Thoracic aorta (tissue), 2 donors: Measurements from ENCODE around the gene HADHA. TPM values are rescaled to one million over a fixed set of nuclear protein-coding genes. Genes with fewer than 3 reads are reported as not detected.

Experiments used
- ATAC-seq: fragments of 150-250 bp; one replicate; pipeline ENCODE4 v1.8.0; 2017; ENCODE audit warnings: low read depth; ENCODE audit not compliant: insufficient number of reproducible peaks, low FRiP score
- DNase-seq: peaks from one replicate; pipeline ENCODE4 v3.0.0-alpha.2; 2020; ENCODE audit warnings: low spot score
- H3K27ac ChIP-seq, 2 donors: fragments of 200-600 bp; sonication (generic); 1 replicate in 1 of 2; 2 replicates in 1 of 2; pipeline ENCODE4 v1.5.1; 2016; ENCODE audit warnings: mild to moderate bottlenecking in 2 of 2, moderate library complexity in 2 of 2
- H3K27me3 ChIP-seq: fragments of 200-600 bp; sonication (generic); replicated peaks from 2 replicates; pipeline ENCODE4 v1.6.0; 2016; ENCODE audit warnings: mild to moderate bottlenecking; ENCODE audit not compliant: insufficient read depth
- H3K36me3 ChIP-seq: fragments of 200-600 bp; sonication (generic); one replicate; pipeline ENCODE4 v1.5.1; 2016
- H3K4me1 ChIP-seq, 2 donors: fragments of 200-600 bp; sonication (generic); 1 replicate in 1 of 2; 2 replicates in 1 of 2; pipeline versions ENCODE4 v1.5.1 to v1.6.0; 2016; ENCODE audit warnings: low read depth in 2 of 2, mild to moderate bottlenecking in 1 of 2; ENCODE audit not compliant: control insufficient read depth in 1 of 2
- H3K4me3 ChIP-seq: fragments of 200-600 bp; sonication (generic); 2 replicates; pipeline ENCODE4 v1.5.1; 2016; ENCODE audit warnings: mild to moderate bottlenecking
- H3K9me3 ChIP-seq: fragments of 200-600 bp; sonication (generic); 2 replicates; pipeline ENCODE4 v1.5.1; 2016
- total RNA-seq, 2 donors: library from RNA; depleted of rRNA; stranded (reverse); fragments of >200 nt; gene quantifications; one replicate each; pipeline versions ENCODE4 v1.1.0 to v1.2.3, GENCODE V29; 2016
- TF ChIP-seq, protein P1 (sequence below): fragments of 200-600 bp; sonication (generic); IDR thresholded peaks from one replicate; pipeline ENCODE4 v1.5.1; 2019; ENCODE audit warnings: antibody characterized with exemption

HADHA gene
- total RNA-seq, 2 donors from 2014 or later, result 85.6 to 88.6 TPM

DNA sequence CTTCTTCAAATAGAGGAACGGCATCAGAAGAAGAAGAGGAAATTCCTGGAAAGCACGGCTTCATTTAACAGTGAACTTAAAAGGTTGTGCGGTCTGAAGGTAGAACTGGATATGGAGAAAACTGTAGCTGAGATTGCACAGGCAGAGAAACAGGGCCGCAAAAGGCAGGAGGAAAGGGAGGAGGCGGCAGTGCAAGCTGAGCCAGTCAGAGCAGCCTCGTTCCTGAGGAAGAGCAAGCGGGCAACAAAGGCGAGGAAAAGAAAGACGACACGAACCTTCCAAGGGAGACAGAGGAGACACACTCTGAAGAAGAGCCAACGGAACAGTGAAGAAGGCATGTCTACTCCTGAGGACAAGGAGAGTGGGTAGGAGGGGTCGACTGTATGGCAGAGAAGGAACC is 94.2 kb downstream of the HADHA start:
- H3K4me3 ChIP-seq, result no peak overlapping the region
- ATAC-seq, result no peak
- no peaks in the 10 kb centered on the region for H3K4me1 ChIP-seq
- H3K27ac ChIP-seq, result no peak overlapping the region
- no peak for DNase-seq
- H3K9me3 ChIP-seq, result no peaks in the 10 kb centered on the region
- H3K36me3 ChIP-seq, result no peaks in the 10 kb centered on the region
- H3K27me3 ChIP-seq, result peaks cover 4% of the 10 kb centered on the region
- TF ChIP-seq, protein P1, sequence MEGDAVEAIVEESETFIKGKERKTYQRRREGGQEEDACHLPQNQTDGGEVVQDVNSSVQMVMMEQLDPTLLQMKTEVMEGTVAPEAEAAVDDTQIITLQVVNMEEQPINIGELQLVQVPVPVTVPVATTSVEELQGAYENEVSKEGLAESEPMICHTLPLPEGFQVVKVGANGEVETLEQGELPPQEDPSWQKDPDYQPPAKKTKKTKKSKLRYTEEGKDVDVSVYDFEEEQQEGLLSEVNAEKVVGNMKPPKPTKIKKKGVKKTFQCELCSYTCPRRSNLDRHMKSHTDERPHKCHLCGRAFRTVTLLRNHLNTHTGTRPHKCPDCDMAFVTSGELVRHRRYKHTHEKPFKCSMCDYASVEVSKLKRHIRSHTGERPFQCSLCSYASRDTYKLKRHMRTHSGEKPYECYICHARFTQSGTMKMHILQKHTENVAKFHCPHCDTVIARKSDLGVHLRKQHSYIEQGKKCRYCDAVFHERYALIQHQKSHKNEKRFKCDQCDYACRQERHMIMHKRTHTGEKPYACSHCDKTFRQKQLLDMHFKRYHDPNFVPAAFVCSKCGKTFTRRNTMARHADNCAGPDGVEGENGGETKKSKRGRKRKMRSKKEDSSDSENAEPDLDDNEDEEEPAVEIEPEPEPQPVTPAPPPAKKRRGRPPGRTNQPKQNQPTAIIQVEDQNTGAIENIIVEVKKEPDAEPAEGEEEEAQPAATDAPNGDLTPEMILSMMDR, result no peak

GRCh38 chr2:26148501-26148900 is 95.9 kb downstream of the HADHA start:
- TF ChIP-seq, protein P1, result no peak
- no peak overlapping the region for H3K4me3 ChIP-seq
- no peak overlapping the region for H3K27ac ChIP-seq
- H3K4me1 ChIP-seq, result no peaks in the 10 kb centered on the region
- H3K36me3 ChIP-seq, result no peaks in the 10 kb centered on the region
- no peaks in the 10 kb centered on the region for H3K27me3 ChIP-seq
- ATAC-seq (no peak), DNase-seq (no peak)
- H3K9me3 ChIP-seq, result no peaks in the 10 kb centered on the region

DNA sequence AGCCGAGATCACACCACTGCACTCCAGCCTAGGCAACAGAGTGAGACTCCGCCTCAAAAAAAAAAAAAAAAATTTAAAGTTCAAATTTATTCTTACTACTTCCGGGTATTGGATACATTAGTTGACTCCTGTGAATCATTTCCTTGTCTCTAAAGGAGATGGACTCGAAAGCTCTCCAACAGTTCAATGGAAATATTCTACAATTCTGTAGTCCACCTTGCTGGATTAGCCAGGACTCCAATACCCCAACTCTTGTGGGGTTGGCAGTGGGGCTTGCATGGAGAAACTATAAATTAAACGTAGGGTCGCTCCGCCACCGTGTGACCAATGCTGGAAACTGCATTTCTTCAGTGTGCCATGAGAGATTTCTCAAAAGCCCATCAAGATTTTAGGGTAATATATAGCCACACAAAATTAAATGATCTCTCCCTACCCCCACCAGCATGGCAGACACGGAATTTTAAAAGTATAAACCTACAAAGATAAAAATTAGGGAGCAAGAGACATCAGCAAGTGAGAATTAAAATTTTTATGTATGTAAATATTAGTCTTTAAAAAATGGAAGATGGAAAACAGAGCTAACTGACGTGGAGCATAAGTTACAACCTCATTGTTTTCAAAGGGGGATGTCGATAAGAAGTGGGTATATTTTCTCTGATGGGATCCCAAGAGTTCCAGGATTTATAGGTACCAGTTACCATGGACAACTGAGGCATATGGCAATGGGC is 99.3 kb downstream of the HADHA start:
- TF ChIP-seq, protein P1, result peak; percentile 73
- H3K27ac ChIP-seq, result no peak overlapping the region
- no peak overlapping the region for H3K4me3 ChIP-seq
- H3K27me3 ChIP-seq, result no peaks in the 10 kb centered on the region
- H3K4me1 ChIP-seq, result no peaks in the 10 kb centered on the region
- ATAC-seq (no peak), DNase-seq (peak; percentile 9)
- no peaks in the 10 kb centered on the region for H3K9me3 ChIP-seq
- H3K36me3 ChIP-seq, result no peaks in the 10 kb centered on the region

DNA sequence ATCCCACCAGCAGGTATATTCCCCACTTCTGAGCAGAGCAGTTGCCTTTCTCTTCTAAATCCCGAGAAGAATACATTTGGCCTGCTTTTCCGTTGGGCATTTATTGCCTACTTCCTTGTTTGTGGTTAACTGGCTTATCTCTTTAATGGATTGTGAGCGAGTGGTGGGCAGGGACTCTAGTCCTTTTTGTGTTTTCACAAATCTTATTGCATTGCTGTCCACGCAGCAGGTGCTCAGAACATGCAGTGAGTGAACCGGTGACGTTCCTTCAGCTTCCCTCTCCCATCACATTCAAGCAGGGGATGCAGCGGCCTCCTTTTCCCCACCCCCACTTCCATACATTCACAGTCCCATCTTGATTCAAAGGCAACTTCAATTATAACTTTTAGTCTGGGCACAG is 100.4 kb downstream of the HADHA start:
- H3K36me3 ChIP-seq, result no peaks in the 10 kb centered on the region
- no peak overlapping the region for H3K4me3 ChIP-seq
- H3K4me1 ChIP-seq, result no peaks in the 10 kb centered on the region
- no peaks in the 10 kb centered on the region for H3K27me3 ChIP-seq
- no peaks in the 10 kb centered on the region for H3K9me3 ChIP-seq
- no peak for DNase-seq
- TF ChIP-seq, protein P1, result no peak
- H3K27ac ChIP-seq, result no peak overlapping the region
- ATAC-seq, result no peak

DNA sequence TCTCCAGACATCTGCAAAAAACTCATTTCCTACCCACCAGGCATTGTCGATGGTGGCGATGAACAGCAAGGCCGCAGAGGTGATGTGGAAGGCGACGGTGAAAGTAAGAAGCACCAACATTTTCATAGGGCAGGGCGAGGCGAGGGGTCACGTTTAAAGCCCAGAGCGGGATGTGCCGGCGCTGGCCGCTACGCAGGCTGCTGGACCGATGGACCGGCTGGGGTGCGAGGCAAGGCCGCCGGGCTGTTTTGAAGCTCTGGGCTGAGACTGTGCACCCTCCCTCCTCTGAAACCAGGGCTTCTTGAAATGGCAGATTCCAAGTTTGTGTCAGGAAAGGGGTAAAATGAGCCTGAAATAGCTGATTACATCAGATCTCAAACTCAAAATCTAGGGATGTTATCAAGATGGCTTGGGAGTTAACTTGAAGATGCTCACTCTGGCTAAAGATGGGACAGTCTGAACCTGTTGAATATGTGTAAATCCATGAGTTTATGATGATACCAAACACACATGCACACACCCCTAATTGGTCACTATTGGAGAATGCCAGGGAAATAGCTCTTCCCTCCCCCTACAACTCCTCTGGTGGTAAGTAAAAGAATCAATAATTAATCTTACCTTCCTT is 103.2 kb downstream of the HADHA start:
- ATAC-seq (no peak), DNase-seq (no peak)
- H3K27me3 ChIP-seq, result no peaks in the 10 kb centered on the region
- no peak overlapping the region for H3K4me3 ChIP-seq
- H3K4me1 ChIP-seq, result no peaks in the 10 kb centered on the region
- TF ChIP-seq, protein P1, result no peak
- no peaks in the 10 kb centered on the region for H3K9me3 ChIP-seq
- no peak overlapping the region for H3K27ac ChIP-seq
- peaks cover 3% of the 10 kb centered on the region for H3K36me3 ChIP-seq

Other genes with a start within 250 kb of the HADHA start
- 10 to 100 TPM; 73.9 to 80.8 TPM for gene RAB10, start 210.5 kb downstream of the HADHA start, total RNA-seq
- gene GAREM2, start 71.5 kb downstream of the HADHA start, total RNA-seq, result 1 to 10 TPM; 2.3 to 5.6 TPM
- gene HADHB, start 307 bp upstream of the HADHA start, total RNA-seq, result 10 to 100 TPM; 50.2 to 56.4 TPM
- 10 to 100 TPM in 1 of 2 donors, 1 to 10 TPM in 1; 7.0 to 11.8 TPM for gene SELENOI, start 101.5 kb upstream of the HADHA start, total RNA-seq
- gene ADGRF3, start 102.2 kb upstream of the HADHA start, total RNA-seq, result under 1 TPM in 1 of 2 donors, not detected in 1; 0.68 TPM
- not detected for gene DRC1, start 157.3 kb upstream of the HADHA start, total RNA-seq
- under 1 TPM in 1 of 2 donors, not detected in 1; 0.28 TPM for gene OTOF, start 233.5 kb upstream of the HADHA start, total RNA-seq